ENCODE measurements around the gene FSD1. TPM values are rescaled to one million over a fixed set of nuclear protein-coding genes. Genes with fewer than 3 reads are reported as not detected.

FSD1 gene
- total RNA-seq, 2 donors from 2014 or later = not detected

DNA sequence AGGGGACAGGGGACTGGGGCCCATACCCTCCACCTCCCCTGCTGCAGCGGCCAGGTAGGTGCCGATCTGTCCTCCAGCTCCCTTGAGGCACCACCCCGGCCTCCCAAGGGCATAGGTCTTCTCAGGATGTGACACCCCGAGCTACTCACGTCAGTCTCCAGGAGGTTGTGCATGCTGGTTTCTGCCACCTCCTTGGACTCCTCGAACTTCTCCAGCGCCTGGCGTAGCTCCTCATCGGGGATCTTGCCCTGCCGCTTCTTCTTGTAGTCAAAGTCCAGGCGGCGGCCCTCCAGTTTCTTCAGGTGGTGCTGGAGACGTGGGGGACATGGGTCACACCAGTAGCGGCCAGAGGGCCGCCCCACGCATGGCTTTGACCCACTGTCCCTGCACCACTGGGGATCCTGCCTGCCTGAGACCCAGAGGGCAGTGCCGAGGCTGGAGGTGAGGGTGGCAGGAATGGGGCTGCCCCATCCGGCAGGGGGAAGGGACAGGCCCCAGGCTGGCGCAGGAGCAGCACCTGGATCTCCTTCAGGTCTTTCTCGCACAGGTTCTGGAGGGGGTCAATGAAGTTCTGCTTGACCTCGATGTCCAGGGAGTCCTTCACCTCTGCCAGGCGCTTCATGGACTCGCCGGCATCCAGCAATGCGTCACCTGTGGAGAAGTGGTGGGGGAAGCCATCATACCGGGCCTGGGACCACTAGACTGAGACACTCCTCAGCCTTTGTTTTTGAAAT lies 59.3 kb downstream of the FSD1 start:
- H3K36me3 ChIP-seq (replicated peaks in 1 of 2; ENCODE audit: insufficient read depth in 1 of 2, low read depth in 2 of 2) = peaks cover 13 to 30% of the 10 kb centered on the region in 2 donors
- no peak overlapping the region for H3K4me3 ChIP-seq
- ATAC-seq (no peak), DNase-seq (peak in 1 of 4 donors; percentile 13)
- H3K4me1 ChIP-seq = peaks cover 10% of the 10 kb centered on the region
- TF ChIP-seq POLR2A (IDR thresholded peaks at IDR 0.05) = no peak
- TF ChIP-seq, protein P1, sequence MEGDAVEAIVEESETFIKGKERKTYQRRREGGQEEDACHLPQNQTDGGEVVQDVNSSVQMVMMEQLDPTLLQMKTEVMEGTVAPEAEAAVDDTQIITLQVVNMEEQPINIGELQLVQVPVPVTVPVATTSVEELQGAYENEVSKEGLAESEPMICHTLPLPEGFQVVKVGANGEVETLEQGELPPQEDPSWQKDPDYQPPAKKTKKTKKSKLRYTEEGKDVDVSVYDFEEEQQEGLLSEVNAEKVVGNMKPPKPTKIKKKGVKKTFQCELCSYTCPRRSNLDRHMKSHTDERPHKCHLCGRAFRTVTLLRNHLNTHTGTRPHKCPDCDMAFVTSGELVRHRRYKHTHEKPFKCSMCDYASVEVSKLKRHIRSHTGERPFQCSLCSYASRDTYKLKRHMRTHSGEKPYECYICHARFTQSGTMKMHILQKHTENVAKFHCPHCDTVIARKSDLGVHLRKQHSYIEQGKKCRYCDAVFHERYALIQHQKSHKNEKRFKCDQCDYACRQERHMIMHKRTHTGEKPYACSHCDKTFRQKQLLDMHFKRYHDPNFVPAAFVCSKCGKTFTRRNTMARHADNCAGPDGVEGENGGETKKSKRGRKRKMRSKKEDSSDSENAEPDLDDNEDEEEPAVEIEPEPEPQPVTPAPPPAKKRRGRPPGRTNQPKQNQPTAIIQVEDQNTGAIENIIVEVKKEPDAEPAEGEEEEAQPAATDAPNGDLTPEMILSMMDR (IDR thresholded peaks at IDR 0.05) = no peak
- no peak overlapping the region for H3K27ac ChIP-seq
- WGBS, 2 donors = 88 to 90% methylated on average over 22 to 25 of the region's 26 CpGs
- H3K9me3 ChIP-seq = no peaks in the 10 kb centered on the region
- no peaks in the 10 kb centered on the region for H3K27me3 ChIP-seq
- intact Hi-C loops (cut with DNase I) = no loop called here

DNA sequence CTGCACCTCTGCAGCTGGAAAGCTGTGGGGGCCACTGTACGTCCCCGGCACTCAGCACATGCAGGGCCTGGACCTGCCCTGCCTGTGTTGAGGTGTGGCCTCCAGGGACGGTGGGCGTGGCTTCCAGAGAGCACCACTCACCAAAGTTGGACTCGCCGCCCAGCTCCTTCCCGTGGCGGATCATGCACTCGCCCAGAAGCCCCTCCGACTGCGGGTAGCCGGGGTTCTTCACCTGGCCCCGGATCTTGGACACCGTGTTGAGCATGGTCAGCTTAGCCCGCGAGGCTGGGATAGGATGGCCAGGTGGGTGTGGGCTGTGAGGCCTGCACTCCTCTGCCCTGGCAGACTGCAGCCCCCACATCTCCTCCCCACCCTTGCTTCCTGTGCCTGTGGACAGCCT lies 60.9 kb downstream of the FSD1 start:
- no peaks in the 10 kb centered on the region for H3K27me3 ChIP-seq
- no peak for TF ChIP-seq POLR2A (IDR thresholded peaks at IDR 0.05)
- TF ChIP-seq, protein P1 (IDR thresholded peaks at IDR 0.05) = no peak
- H3K4me3 ChIP-seq = no peak overlapping the region
- WGBS, 2 donors = 94 to 96% methylated on average over 8 to 16 of the region's 16 CpGs
- no peaks in the 10 kb centered on the region for H3K9me3 ChIP-seq
- no peak for DNase-seq
- peaks cover 26% of the 10 kb centered on the region for H3K4me1 ChIP-seq
- intact Hi-C loops (cut with DNase I) = no loop called here
- no peak overlapping the region for H3K27ac ChIP-seq
- no peak for ATAC-seq
- peaks cover 13 to 23% of the 10 kb centered on the region in 2 donors for H3K36me3 ChIP-seq (replicated peaks in 1 of 2; ENCODE audit: insufficient read depth in 1 of 2, low read depth in 2 of 2)

DNA sequence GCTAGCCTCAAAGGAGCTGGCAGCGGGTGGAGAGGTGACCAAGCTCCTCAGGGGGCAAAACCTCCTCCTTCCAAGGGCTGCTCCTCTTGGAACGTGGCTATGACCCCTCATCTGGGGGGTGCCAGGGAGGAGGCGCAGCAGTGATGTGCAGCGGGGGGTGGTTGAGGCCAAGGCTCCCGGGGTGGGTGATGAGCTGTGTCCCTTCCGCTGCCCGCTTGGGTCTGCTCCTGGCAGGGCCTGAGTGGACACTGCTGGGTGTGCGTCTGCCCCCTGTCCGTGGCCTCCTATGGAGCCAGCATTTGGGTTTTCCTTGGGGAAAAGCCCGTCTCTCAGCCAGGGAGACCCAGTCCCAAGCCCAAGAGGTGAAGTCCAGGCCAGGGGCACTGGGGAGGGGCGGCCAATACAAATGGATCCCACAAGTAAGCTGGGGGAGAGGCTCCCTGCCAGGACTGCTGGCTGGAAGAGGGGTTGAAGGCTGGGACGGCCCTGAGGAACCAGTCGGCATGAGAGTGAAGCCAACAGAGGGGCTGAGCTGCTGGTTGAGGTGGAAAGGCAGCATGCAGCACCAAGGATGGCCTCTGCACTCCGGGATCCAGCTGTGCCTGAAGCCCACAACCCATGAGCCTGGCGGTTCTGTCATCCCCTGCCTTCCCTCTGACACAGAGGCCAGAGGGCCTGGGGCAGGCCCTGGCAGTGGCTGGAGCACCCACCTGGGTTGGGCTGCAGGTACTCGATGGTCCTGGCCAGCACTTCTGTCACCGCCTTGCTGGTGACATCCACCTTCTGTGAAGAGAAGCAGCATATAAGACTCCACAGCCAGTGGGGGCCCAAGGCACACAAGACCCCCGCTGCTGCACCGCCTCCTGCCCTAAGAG lies 61.6 kb downstream of the FSD1 start:
- H3K4me1 ChIP-seq = peaks cover 32% of the 10 kb centered on the region
- WGBS, 2 donors = 88 to 93% methylated on average over 11 to 12 of the region's 19 CpGs
- no peaks in the 10 kb centered on the region for H3K9me3 ChIP-seq
- no peak overlapping the region for H3K4me3 ChIP-seq
- ATAC-seq (no peak), DNase-seq (no peak)
- H3K27me3 ChIP-seq = no peaks in the 10 kb centered on the region
- no peak overlapping the region for H3K27ac ChIP-seq
- peaks cover 13 to 23% of the 10 kb centered on the region in 2 donors for H3K36me3 ChIP-seq (replicated peaks in 1 of 2; ENCODE audit: insufficient read depth in 1 of 2, low read depth in 2 of 2)
- intact Hi-C loops (cut with DNase I) = no loop called here
- TF ChIP-seq, protein P1 (IDR thresholded peaks at IDR 0.05) = no peak
- no peak for TF ChIP-seq POLR2A (IDR thresholded peaks at IDR 0.05)

DNA sequence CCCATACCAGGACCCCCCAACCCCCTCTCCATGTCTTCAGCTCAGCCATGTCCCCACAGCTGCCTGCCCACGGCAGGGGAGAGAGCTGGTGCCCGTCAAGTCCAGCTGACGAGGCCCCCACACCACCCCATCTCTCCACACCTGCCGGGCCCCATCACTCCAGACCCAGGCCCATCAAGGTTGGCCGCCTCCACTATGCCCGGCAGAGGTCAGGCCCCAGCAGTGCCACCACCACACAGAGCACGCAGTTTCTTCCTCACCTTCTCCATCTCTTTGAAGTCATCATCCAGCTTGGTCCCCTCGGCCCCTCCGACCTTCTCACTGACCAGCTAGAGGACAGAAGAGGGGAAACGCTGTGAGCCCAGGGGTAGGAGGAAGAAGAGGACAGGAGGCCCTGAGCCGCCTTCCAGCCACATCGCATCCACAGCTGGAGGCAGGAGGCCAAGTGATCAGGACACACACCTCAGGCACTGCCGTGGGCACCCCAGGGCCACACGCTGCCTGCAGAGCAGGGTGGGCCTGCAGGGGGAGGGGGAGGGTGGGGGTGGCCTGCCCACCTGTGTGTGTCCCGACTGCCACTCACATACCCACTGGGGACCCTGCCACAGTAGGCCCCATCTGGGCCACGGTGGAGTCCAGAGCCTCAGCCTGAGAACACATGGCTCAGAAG lies 62.4 kb downstream of the FSD1 start:
- no peak for TF ChIP-seq POLR2A (IDR thresholded peaks at IDR 0.05)
- TF ChIP-seq, protein P1 (IDR thresholded peaks at IDR 0.05) = no peak
- ATAC-seq (no peak), DNase-seq (no peak)
- no peak overlapping the region for H3K27ac ChIP-seq
- H3K4me1 ChIP-seq = peaks cover 40% of the 10 kb centered on the region
- WGBS, 2 donors = 86 to 89% methylated on average over 5 to 16 of the region's 16 CpGs
- no peaks in the 10 kb centered on the region for H3K27me3 ChIP-seq
- peaks cover 12 to 21% of the 10 kb centered on the region in 2 donors for H3K36me3 ChIP-seq (replicated peaks in 1 of 2; ENCODE audit: insufficient read depth in 1 of 2, low read depth in 2 of 2)
- intact Hi-C loops (cut with DNase I) = no loop called here
- H3K9me3 ChIP-seq = no peaks in the 10 kb centered on the region
- no peak overlapping the region for H3K4me3 ChIP-seq
